Superior temporal gyrus (tissue), 1 donor: ENCODE data around the gene TPRG1L.

Source experiments
- DNase-seq: peaks from one replicate; pipeline ENCODE4 v3.0.0-alpha.2; 2016; ENCODE audit errors: extremely low spot score

Gene TPRG1L

GRCh38 chr1:3628445-3628844, 3.6 kb downstream of the TPRG1L start:
- DNase-seq, result no peak

GRCh38 chr1:3629561-3630160, 4.8 kb downstream of the TPRG1L start:
- DNase-seq, result no peak

GRCh38 chr1:3630161-3630611, 5.4 kb downstream of the TPRG1L start:
- no peak for DNase-seq

DNA sequence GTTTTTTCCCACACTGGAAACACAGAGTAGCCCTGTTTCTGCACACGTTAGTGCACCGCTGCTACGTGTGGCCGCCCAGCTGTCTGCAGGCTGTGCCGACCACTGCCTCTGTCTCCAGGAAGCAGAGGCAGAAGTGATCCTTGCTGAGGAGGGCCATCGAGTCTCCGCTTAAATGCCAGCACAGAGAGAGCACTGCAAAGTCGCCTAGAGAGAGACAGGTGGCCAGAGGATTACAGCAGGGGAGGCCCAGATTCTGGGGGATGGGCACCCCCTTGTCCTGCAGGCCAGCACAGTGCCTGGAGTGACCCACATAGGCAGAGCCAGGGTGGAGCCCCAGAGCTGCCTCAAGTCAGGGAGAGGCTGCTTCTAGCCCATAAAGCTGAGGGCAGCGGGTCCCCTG, 6.1 kb downstream of the TPRG1L start:
- no peak for DNase-seq

DNA sequence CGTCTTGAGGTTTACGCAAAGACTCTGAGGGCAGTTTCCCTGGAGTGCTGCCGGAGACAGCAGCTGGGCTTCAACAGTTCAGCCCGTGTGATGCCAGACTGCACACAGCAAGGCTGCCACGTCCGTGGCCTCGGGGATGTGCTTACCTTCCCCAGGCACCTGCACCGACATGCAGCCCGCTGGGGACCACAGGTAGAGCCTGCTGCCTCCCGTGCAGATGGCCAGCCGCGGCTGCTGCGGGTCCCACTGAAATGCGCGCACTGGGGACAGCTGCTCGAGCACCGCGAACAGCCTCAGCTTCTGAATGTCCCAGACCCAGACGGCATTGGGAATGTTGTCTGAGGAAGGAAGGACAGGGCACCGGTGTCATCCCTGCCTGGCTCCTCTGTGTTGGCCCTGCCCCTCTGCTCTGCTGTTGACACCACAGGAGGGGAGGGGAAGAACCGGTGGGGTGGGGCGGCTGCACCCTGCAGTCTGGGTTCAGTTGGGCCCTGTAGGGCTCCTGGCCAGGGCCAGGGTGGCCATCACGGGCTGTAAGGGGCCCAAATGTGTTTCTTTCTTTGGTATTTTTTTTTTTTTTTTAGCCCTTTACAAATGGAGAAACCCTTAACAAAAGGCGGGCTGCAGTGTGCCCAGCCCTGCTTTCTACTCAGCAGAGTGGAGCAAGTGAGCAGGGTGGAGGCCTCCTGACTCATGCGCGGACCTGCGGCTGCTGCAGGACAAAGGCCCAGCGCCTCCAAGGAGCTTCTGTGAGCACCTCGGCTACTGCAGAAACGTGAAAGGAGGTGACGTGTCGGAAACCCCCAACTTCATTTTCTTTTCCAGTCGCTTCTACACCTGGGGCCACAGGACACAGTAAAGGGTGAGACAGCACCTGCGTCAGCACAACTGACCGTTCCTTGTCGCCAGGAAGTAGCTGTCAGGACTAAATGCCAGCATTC, 6.8 kb downstream of the TPRG1L start:
- DNase-seq, result no peak

- no peak for DNase-seq
Observed at GRCh38 chr1:3632298-3632697, 7.5 kb downstream of the TPRG1L start.

DNA sequence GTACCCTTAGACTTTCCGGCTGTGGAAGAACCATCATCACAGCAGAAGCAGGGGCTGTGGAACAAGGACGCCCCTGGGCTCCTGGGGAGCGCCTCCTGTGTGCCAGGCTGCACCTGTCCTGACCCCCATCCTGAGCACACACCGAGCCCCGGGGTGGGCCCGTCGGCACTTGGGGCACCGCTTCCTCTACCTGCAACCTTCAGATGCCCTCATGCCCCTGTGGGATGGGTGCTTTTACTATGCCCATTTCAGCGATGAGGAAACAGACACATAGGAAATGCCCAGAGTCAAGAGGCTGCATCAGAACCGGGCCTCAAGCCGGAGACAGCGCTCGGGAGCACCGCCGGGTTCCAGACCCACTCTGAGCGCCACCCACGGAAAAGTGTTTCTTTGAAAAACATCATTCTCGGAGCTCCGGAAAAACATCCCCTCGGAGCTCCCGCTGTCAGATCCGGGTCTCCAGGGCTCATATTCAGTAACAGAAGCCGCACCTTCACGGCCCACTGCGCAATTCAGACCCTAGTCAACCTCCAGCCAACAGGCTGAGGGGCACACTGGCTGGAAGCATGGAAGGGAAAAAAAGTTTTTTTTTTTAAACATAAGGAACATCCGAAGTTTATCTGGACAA, 8.0 kb downstream of the TPRG1L start:
- DNase-seq, result no peak

- no peak for DNase-seq
Observed at GRCh38 chr1:3633344-3634058, 8.7 kb downstream of the TPRG1L start.

DNA sequence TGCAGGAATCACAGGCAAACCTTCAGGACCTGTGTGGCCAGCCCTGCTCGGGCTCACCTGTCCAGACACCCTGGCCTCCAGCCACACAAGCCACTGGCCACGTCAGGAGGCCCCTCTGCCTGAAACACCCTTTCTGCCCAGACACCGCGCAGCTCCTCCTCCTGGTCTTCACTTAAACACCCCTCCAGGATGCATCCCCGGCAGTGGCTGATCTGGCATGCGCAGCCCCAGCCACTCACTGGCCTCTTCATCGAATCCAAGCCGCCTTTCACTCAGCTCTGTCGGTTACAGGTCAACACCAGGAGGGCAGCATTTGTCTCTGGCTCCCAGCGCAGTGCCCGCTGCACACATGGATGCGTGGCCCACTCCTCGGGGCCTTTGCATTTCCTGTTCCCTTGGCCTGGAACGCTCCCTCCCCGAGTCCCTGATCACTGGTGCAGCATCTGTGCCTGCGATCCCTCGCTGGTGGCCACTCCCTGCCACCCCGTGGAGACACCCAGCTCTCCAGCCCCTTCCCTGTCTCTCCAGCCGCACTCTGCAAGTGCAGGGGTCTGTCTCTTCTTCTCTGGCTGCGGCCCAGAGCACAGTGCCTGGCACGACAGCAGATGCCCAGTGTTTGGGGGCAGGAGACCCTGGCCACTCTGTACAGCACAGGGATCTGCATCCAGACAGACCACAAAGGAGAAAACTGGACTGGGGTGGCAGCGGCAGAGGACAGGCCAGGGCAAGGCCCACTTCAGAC, 9.4 kb downstream of the TPRG1L start:
- DNase-seq, result no peak

DNA sequence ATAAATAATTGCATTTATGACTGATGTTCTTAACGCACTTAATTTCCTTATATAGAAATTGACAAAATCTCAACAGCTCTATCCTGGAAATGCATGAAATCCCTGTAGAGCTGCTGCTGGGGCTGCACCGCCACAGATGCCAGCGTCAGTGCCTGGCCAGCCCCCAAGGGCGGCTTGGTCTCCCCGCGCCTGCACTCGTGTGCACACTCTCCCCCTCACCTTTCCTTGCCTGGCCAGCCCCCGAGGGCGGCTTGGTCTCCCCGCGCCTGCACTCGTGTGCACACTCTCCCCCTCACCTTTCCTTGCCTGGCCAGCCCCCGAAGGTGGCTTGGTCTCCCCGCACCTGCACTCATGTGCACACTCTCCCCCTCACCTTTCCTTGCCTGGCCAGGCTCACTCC, 11.3 kb downstream of the TPRG1L start:
- DNase-seq, result no peak

DNA sequence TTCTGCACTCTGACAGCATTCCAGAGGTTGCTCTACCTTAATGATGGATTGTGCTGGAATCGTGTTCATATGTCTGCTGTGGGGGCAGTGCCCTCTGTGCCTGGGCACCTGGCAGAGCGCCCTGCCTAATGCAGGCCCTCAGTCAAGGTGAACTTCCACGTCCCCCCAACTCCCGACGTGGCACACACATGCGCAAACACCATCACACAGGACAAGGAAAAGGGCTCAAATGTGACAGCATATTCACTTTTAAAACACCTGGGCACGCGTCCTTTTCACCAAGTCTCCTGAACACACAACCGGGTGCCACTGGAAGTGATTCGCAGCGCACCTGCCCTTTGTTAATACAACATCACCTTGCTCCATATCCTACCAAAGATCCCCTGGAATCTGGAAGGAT, 11.7 kb downstream of the TPRG1L start:
- DNase-seq, result no peak

DNA sequence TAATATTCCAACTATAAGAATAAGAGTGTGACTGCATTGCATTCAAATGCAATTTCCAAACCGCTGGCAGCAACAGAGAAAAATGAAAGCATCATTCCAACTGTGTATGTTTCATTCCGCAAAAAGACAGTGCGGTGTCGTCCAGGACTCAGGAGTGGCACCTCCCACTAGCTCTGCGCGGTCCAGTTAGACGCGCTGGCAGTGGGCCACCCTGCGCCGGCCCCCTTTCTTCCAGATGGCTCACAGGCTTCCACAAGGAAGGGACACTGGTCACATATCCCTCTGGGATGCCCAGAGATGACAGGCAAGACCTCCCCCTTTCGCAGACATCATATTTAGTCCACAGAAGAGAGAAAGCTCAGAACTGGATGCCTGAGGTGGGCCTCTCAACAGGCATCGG, 13.2 kb downstream of the TPRG1L start:
- no peak for DNase-seq

GRCh38 chr1:3638676-3639075, 13.9 kb downstream of the TPRG1L start:
- no peak for DNase-seq

DNA sequence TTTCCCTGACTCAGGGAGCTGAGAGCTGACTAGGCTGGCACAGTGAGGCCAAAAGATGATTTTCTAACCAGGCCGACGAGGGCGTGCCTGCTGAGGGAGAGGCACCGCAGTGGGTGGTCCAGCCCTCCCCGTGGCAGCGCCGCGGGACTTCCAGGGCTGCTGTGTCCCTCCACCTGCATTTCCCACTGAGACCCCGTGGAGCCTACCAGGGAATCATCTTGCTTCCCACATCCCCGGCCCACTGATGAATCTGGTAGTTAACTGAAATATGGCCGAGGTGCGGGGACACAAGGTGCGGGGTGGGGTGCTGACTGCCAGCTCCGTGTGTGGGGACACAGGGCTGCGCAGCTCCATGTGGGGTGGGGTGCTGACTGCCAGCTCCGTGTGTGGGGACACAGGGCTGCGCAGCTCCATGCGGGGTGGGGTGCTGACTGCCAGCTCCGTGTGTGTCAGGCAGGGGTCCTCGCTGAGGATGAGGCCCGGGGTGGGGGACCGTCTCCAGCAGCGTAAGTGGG, 14.6 kb downstream of the TPRG1L start:
- no peak for DNase-seq

GRCh38 chr1:3640121-3640837, 15.5 kb downstream of the TPRG1L start:
- DNase-seq, result no peak

DNA sequence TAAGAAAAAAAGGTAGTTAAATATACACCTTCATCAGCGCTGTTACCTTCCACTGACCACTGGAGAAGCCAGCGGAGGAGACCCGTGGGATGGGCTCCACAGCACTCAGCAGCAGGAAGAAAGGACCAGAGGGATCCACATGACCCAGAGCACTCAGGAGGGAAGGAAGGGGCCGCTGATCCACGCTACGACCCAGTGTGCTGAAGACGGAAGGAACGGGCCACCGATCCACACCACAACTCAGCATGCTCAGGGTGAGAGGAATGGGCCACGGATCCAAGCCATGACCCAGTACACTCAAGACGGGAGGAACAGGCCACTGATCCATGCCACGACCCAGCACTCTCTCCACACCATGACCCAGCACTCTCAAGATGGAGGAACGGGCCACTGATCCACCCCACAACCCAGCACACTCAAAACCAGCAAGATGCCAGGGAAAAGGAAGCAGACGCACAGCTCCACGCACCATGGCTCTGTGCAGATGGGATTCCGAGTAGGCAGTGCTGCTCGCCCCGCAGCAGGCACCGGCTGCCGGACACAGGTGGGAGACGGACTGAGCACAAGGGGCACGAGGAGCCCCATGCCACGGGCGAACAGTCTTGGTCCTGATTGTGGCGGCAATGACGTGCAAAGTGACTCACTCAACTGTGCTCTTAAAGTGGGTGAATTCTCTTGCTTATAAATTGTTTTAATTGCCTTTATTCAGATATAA, 16.4 kb downstream of the TPRG1L start:
- no peak for DNase-seq

DNA sequence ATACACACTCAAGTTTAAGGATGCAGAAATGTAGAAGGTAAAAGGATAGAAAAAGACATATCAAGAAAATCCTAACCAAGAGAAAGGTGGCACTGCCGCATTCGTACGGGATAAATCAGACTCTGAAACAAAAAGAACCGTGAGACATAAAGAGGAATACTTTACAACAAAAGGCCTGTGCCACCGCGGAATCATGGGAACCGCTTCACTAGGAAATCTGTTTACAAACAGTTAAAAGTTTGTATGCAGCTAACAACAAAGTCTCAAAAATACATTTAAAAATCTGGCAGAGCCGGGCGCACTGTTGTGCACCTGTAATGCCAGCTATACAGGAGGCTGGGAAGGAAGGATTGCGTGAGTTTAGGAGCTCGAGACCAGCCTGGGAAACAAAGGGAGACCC, 17.0 kb downstream of the TPRG1L start:
- no peak for DNase-seq

- DNase-seq, result no peak
Observed at GRCh38 chr1:3642919-3643675, 18.3 kb downstream of the TPRG1L start.

DNA sequence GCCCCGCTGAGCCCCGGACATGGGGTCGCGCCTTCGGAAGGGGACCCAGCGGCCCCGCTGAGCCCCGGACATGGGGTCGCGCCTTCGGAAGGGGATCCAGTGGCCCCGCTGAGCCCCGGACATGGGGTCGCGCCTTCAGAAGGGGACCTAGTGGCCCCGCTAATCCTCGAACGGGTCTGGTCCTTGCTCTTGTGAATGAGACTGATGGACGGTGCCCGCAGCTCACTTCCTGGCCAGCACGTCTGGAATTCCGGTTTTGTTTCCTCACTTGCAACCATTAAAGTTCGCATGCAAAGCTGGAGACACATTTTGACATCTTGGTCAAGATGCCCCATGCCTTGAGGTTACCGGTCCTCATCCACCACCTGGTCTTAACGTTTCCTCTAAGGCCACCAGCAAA, 19.5 kb downstream of the TPRG1L start:
- DNase-seq, result no peak
